Calu3 (cell line): ENCODE results near the gene FHIT. TPM values are rescaled to one million over a fixed set of nuclear protein-coding genes. Genes with fewer than 3 reads are reported as not detected.

Experiments used
- BruUV-seq: library from RNA; stranded (reverse); fragments of 400-500 nt; replicated peaks from 2 replicates; lab custom pipeline; 2021; lab: Mats Ljungman, UMichigan
- CTCF ChIA-PET: fragments of 300-600 bp; sonication (Branson Sonifier 250); formaldehyde crosslinking; loops from one replicate; lab custom pipeline; 2022; ENCODE audit warnings: antibody characterized with exemption; lab: Charles Lee
- DNase-seq: peaks from one replicate; pipeline ENCODE4 v3.0.0; 2022
- H3K27ac Mint-ChIP-seq: one replicate; pipeline ENCODE4 v1.8.0; 2022; ENCODE audit warnings: mixed read lengths; ENCODE audit not compliant: unreplicated experiment
- H3K27me3 Mint-ChIP-seq: one replicate; pipeline ENCODE4 v1.8.0; 2022; ENCODE audit warnings: mixed read lengths; ENCODE audit not compliant: unreplicated experiment
- H3K36me3 Mint-ChIP-seq: one replicate; pipeline ENCODE4 v1.8.0; 2022; ENCODE audit warnings: mild to moderate bottlenecking, moderate library complexity, mixed read lengths; ENCODE audit not compliant: insufficient read depth, unreplicated experiment
- H3K4me1 Mint-ChIP-seq: one replicate; pipeline ENCODE4 v1.8.0; 2022; ENCODE audit warnings: mild to moderate bottlenecking, low read depth, mixed read lengths; ENCODE audit not compliant: unreplicated experiment
- H3K4me3 Mint-ChIP-seq: one replicate; pipeline ENCODE4 v1.8.0; 2022; ENCODE audit warnings: mild to moderate bottlenecking, low read depth, moderate library complexity, mixed read lengths; ENCODE audit not compliant: unreplicated experiment
- H3K9me3 Mint-ChIP-seq: one replicate; pipeline ENCODE4 v1.8.0; 2022; ENCODE audit warnings: low read depth, mixed read lengths; ENCODE audit not compliant: unreplicated experiment
- CTCF ChIP-seq: fragments of 200-600 bp; IDR thresholded peaks from one replicate; pipeline ENCODE4 v1.8.0; 2022; ENCODE audit warnings: antibody characterized with exemption; ENCODE audit not compliant: unreplicated experiment
- intact Hi-C: fragments of 100-400 bp; cut with micrococcal nuclease; formaldehyde crosslinking; loops from one replicate; pipeline ENCODE4 v1.10.0; 2022; ENCODE audit not compliant: unreplicated experiment
- total RNA-seq: library from RNA; stranded (reverse); gene quantifications from 2 replicates; pipeline ENCODE4 v1.2.3, GENCODE V29; 2022

Gene FHIT
- total RNA-seq, 1 experiment from 2014 or later, result 6.2 TPM

GRCh38 chr3:59867185-59868002, 1383.9 kb downstream of the FHIT start:
- Mint-ChIP-seq H3K27me3 (no peaks in the 10 kb centered on the region), H3K4me1 (no peaks in the 10 kb centered on the region)
- CTCF ChIA-PET, result interaction anchor here (0.7 kb wide), 1 partner anchor 517 kb away, joined by 5 read pairs; no protein-coding TSS in a partner anchor

GRCh38 chr3:59866076-59866475, 1385.2 kb downstream of the FHIT start:
- no TSS peak for BruUV-seq
- CTCF ChIA-PET, result no interaction called here
- Mint-ChIP-seq H3K27ac (no peak overlapping the region), H3K4me1 (no peaks in the 10 kb centered on the region), H3K4me3 (no peak overlapping the region), H3K36me3 (no peaks in the 10 kb centered on the region), H3K9me3 (peaks cover 12% of the 10 kb centered on the region), H3K27me3 (no peaks in the 10 kb centered on the region)
- no peak for TF ChIP-seq CTCF
- intact Hi-C loops, result no loop called here
- no peak for DNase-seq

More at GRCh38 chr3:59867185-59868002, 1383.9 kb downstream of the FHIT start:
- no TSS peak for BruUV-seq
- no peak overlapping the region for H3K4me3 Mint-ChIP-seq
- no peaks in the 10 kb centered on the region for H3K36me3 Mint-ChIP-seq
- no peak overlapping the region for H3K27ac Mint-ChIP-seq
- no peak for TF ChIP-seq CTCF
- peaks cover 12% of the 10 kb centered on the region for H3K9me3 Mint-ChIP-seq
- intact Hi-C loops, result no loop called here
- no peak for DNase-seq

GRCh38 chr3:59865351-59865750, 1385.9 kb downstream of the FHIT start:
- BruUV-seq, result no TSS peak
- H3K4me1 Mint-ChIP-seq, result no peaks in the 10 kb centered on the region
- peaks cover 16% of the 10 kb centered on the region for H3K9me3 Mint-ChIP-seq
- H3K4me3 Mint-ChIP-seq, result no peak overlapping the region
- H3K27me3 Mint-ChIP-seq, result no peaks in the 10 kb centered on the region
- intact Hi-C loops, result no loop called here
- no peak overlapping the region for H3K27ac Mint-ChIP-seq
- CTCF ChIA-PET, result no interaction called here
- no peak for TF ChIP-seq CTCF
- H3K36me3 Mint-ChIP-seq, result no peaks in the 10 kb centered on the region
- no peak for DNase-seq

- Mint-ChIP-seq H3K4me3 (no peak overlapping the region), H3K36me3 (no peaks in the 10 kb centered on the region), H3K4me1 (no peaks in the 10 kb centered on the region), H3K9me3 (peaks cover 18% of the 10 kb centered on the region), H3K27ac (no peak overlapping the region), H3K27me3 (no peaks in the 10 kb centered on the region)
- BruUV-seq, result no TSS peak
- intact Hi-C loops, result no loop called here
- CTCF ChIA-PET, result no interaction called here
- TF ChIP-seq CTCF, result no peak
- DNase-seq, result no peak
Measured at GRCh38 chr3:59862686-59863085, 1388.6 kb downstream of the FHIT start.
